ENCODE results near the gene PPP4R1. TPM values are rescaled to one million over a fixed set of nuclear protein-coding genes. Genes with fewer than 3 reads are reported as not detected.
A peak's percentile ranks its signal among the peaks of the same experiment; 100 is the strongest.
"Not testable (repeated sequence)": the region's sequence is repeated elsewhere in the genome, so short reads cannot be mapped to it uniquely, and the experiment has no call there.

Gene PPP4R1
- polyA plus RNA-seq, 1 donor from 2014 or later, result 127 TPM

DNA sequence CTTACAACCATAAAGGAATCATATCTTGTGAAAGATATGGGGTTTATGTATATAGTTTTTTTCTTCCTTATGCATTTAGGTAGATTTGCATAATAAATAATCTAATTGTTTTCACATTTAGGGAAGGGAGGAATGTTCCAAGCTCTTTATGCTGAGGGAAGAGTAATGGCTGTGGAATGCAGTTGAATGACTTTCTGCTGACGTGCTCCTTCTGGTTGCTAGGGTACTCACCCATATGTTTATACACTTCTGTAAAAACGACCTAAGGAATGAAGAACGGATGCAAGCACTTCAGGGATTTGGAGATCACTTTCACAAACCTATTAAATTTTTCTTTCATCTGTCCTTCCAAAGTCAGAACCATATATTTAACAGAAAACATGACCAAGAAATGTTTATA, 29.2 kb upstream of the PPP4R1 start:
- Histone ChIP-seq H3K4me2 (ENCODE audit: low read length) (no peak overlapping the region), H3K36me3 (ENCODE audit: insufficient read depth, low read length) (no peaks in the 10 kb centered on the region), H3K9me3 (ENCODE audit: low read length) (no peaks in the 10 kb centered on the region), H3K9ac (ENCODE audit: low read length) (no peak overlapping the region), H4K20me1 (ENCODE audit: insufficient read depth) (no peaks in the 10 kb centered on the region), H3K27me3 (ENCODE audit: insufficient read depth, low read depth, low read length) (no peaks in the 10 kb centered on the region), H3K4me3 (ENCODE audit: low read length) (no peak overlapping the region), H3K27ac (ENCODE audit: low read length) (no peak overlapping the region), H3K9me2 (ENCODE audit: insufficient read depth, low read length) (no peaks in the 10 kb centered on the region), H3K79me2 (replicated peaks; ENCODE audit: insufficient read depth, low read length) (no peaks in the 10 kb centered on the region), H3F3A (ENCODE audit: insufficient read depth, low read length, poor library complexity, severe bottlenecking) (no peaks in the 10 kb centered on the region), H2AFZ (ENCODE audit: low read depth, low read length) (no peak overlapping the region)
- no peak for TF ChIP-seq TAF1 (IDR thresholded peaks at IDR 0.05; ENCODE audit: low read depth)
- TF ChIP-seq RAD21 (conservative IDR thresholded peaks at IDR 0.05), result no peak
- TF ChIP-seq SMC3 (conservative IDR thresholded peaks at IDR 0.05; ENCODE audit: poor library complexity), result no peak
- TF ChIP-seq EP300 (conservative IDR thresholded peaks at IDR 0.05; ENCODE audit: poor library complexity, severe bottlenecking), result peak; percentile 35
- no peak for TF ChIP-seq REST (IDR thresholded peaks at IDR 0.05; ENCODE audit: borderline replicate concordance)
- TF ChIP-seq POLR2AphosphoS5 (IDR thresholded peaks at IDR 0.05), result peak; percentile 30
- no peak for TF ChIP-seq CTCF (IDR thresholded peaks at IDR 0.05; ENCODE audit: poor library complexity, severe bottlenecking)
- no peak for TF ChIP-seq EZH2 (IDR thresholded peaks at IDR 0.05; ENCODE audit: borderline replicate concordance, insufficient read depth, low read length, poor library complexity, severe bottlenecking)
- TF ChIP-seq MXI1 (conservative IDR thresholded peaks at IDR 0.05; ENCODE audit: poor library complexity, severe bottlenecking), result no peak

- Histone ChIP-seq H3K9me3 (ENCODE audit: low read length) (no peaks in the 10 kb centered on the region), H4K20me1 (ENCODE audit: insufficient read depth) (no peaks in the 10 kb centered on the region), H3F3A (ENCODE audit: insufficient read depth, low read length, poor library complexity, severe bottlenecking) (no peaks in the 10 kb centered on the region), H3K36me3 (ENCODE audit: insufficient read depth, low read length) (no peaks in the 10 kb centered on the region), H3K9ac (ENCODE audit: low read length) (no peak overlapping the region), H3K4me3 (ENCODE audit: low read length) (no peak overlapping the region), H3K79me2 (replicated peaks; ENCODE audit: insufficient read depth, low read length) (no peaks in the 10 kb centered on the region), H3K27ac (ENCODE audit: low read length) (no peak overlapping the region), H3K9me2 (ENCODE audit: insufficient read depth, low read length) (no peaks in the 10 kb centered on the region), H3K27me3 (ENCODE audit: insufficient read depth, low read depth, low read length) (no peaks in the 10 kb centered on the region), H2AFZ (ENCODE audit: low read depth, low read length) (no peak overlapping the region), H3K4me2 (ENCODE audit: low read length) (no peak overlapping the region)
- TF ChIP-seq MXI1 (conservative IDR thresholded peaks at IDR 0.05; ENCODE audit: poor library complexity, severe bottlenecking) (no peak), TAF1 (IDR thresholded peaks at IDR 0.05; ENCODE audit: low read depth) (no peak), EZH2 (IDR thresholded peaks at IDR 0.05; ENCODE audit: borderline replicate concordance, insufficient read depth, low read length, poor library complexity, severe bottlenecking) (no peak), REST (IDR thresholded peaks at IDR 0.05; ENCODE audit: borderline replicate concordance) (no peak), EP300 (conservative IDR thresholded peaks at IDR 0.05; ENCODE audit: poor library complexity, severe bottlenecking) (no peak), CTCF (IDR thresholded peaks at IDR 0.05; ENCODE audit: poor library complexity, severe bottlenecking) (no peak), SMC3 (conservative IDR thresholded peaks at IDR 0.05; ENCODE audit: poor library complexity) (no peak), RAD21 (conservative IDR thresholded peaks at IDR 0.05) (no peak), POLR2AphosphoS5 (IDR thresholded peaks at IDR 0.05) (no peak)
These were observed 28.6 kb upstream of the PPP4R1 start for GRCh38 chr18:9642799-9643462.

DNA sequence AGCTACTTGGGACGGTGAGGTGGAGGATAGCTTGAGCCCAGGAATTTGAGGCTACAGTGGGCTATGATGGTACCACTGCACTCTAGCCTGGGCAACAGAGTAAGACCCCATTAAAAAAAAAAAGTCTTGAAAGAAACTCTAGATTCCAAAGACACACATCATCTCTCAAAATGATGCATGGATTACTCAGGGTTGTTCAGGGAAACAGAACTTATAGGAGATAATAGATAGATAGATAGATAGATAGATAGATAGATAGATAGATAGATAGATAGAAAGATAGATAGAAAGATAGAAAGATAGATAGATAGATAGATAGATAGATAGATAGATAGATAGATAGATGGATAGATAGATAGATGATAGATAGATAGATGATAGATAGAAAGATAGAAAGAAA, 26.7 kb upstream of the PPP4R1 start:
- H3K36me3 ChIP-seq (ENCODE audit: insufficient read depth, low read length); H4K20me1 ChIP-seq (ENCODE audit: insufficient read depth); H3K27me3 ChIP-seq (ENCODE audit: insufficient read depth, low read depth, low read length); H3F3A ChIP-seq (ENCODE audit: insufficient read depth, low read length, poor library complexity, severe bottlenecking); H3K9ac ChIP-seq (ENCODE audit: low read length); H3K4me3 ChIP-seq (ENCODE audit: low read length); H3K4me2 ChIP-seq (ENCODE audit: low read length); H3K9me3 ChIP-seq (ENCODE audit: low read length); H3K79me2 ChIP-seq (replicated peaks; ENCODE audit: insufficient read depth, low read length); H3K27ac ChIP-seq (ENCODE audit: low read length); H3K9me2 ChIP-seq (ENCODE audit: insufficient read depth, low read length); H2AFZ ChIP-seq (ENCODE audit: low read depth, low read length): not testable (repeated sequence)

Data from neural cell (in vitro differentiated cells).